OCI-LY3 (cell line): Measurements from ENCODE around the gene SLC27A4.

Experiments used
- EZH2phosphoT487 ChIP-seq: fragments of 200-600 bp; shearing (Covaris generic); IDR thresholded peaks from 2 replicates; pipeline ENCODE4 v1.6.1; 2018; ENCODE audit warnings: antibody characterized with exemption, mixed run types, low read depth
- TF ChIP-seq, protein P1 (sequence below): fragments of 200-600, 300-600 bp; sonication (generic); IDR thresholded peaks from 2 replicates; pipeline ENCODE4 v1.5.1; 2014; ENCODE audit warnings: antibody characterized with exemption, low read length, low read depth

- TF ChIP-seq, protein P1, sequence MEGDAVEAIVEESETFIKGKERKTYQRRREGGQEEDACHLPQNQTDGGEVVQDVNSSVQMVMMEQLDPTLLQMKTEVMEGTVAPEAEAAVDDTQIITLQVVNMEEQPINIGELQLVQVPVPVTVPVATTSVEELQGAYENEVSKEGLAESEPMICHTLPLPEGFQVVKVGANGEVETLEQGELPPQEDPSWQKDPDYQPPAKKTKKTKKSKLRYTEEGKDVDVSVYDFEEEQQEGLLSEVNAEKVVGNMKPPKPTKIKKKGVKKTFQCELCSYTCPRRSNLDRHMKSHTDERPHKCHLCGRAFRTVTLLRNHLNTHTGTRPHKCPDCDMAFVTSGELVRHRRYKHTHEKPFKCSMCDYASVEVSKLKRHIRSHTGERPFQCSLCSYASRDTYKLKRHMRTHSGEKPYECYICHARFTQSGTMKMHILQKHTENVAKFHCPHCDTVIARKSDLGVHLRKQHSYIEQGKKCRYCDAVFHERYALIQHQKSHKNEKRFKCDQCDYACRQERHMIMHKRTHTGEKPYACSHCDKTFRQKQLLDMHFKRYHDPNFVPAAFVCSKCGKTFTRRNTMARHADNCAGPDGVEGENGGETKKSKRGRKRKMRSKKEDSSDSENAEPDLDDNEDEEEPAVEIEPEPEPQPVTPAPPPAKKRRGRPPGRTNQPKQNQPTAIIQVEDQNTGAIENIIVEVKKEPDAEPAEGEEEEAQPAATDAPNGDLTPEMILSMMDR = no peak
- TF ChIP-seq EZH2phosphoT487 = no peak
Observed at GRCh38 chr9:128392302-128393144, 52.2 kb downstream of the SLC27A4 start.
